Measurements from ENCODE around the gene TMC3. TPM values are rescaled to one million over a fixed set of nuclear protein-coding genes. Genes with fewer than 3 reads are reported as not detected.

TMC3 gene
- total and polyA plus RNA-seq, 9 of the 15 experiments (the other 6 are each of a cell fraction or from before 2014, with no cell fraction given) = 0.01 to 0.14 TPM; not detected in 7

DNA sequence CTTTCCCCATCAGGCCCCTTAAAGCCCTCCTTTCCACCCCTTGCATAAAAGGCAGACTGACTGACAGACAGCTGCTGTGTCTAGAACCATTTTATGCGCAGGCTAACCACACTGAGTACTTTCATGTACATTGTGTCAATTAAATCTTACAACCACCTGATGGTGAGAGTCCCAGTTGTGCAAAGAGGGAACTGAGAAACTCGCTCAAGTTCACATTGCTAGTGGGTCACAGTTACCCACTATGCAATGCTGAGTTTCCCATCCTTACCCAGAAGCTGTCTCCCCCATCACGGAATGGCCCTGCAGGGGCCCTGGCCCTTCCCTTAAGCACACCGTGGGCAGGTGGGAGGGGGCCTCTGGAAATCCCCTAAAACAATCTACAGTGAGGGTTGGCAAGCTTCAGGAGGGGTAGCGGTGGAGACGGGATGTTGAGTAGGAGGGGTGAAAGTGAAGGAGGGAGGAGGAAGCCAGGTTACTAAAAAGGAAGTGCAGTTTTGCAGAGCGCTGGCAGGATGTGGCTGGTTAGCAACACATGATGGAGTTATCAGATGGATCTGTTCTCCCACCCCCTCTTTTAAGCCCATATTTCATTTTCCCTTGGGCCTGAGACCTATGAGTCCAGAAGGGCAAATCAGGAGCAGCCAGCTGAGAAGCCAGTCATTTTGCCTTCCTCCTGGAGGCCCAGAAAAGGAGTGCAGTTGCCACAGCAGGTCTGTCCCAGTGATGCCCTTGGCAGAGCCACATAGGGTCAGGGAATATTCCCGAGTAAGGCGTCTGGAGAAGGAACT lies 80.1 kb downstream of the TMC3 start:
- FAIRE-seq = no peak
- intact Hi-C loops (cut with micrococcal nuclease) = no loop called here
- no peaks in the 10 kb centered on the region for H3K79me2 ChIP-seq (ENCODE audit: control insufficient read depth, insufficient read depth, low read length)
- H2AFZ ChIP-seq (ENCODE audit: low read depth, low read length) = no peak overlapping the region
- H3K27ac ChIP-seq (ENCODE audit: extremely low read depth, low read depth, low read length) = no peak overlapping the region
- no peak for ATAC-seq
- ChIA-PET CTCF (ENCODE audit: low intra/inter-chr PET ratio) (no interaction called here), POLR2A (interaction anchor here (0.6 kb wide), 1 partner anchor 223 kb away, joined by 3 read pairs; no protein-coding TSS in a partner anchor)
- no peak overlapping the region for H3K9ac ChIP-seq (ENCODE audit: insufficient read depth in 1 of 2, low read depth in 2 of 2, low read length in 2 of 2)
- H4K20me1 ChIP-seq (replicated peaks; ENCODE audit: control insufficient read depth, insufficient read depth, low read length) = no peaks in the 10 kb centered on the region
- H3K4me2 ChIP-seq (ENCODE audit: insufficient read depth, low read length) = no peak overlapping the region
- H3K36me3 ChIP-seq (ENCODE audit: control insufficient read depth, insufficient read depth, low read length) = no peaks in the 10 kb centered on the region; the same call in 2 of the 3 replicates
- no peaks in the 10 kb centered on the region for H3K9me1 ChIP-seq (ENCODE audit: control insufficient read depth, insufficient read depth, low read length)
- no peaks in the 10 kb centered on the region for H3K9me3 ChIP-seq (replicated peaks; ENCODE audit: control insufficient read depth, insufficient read depth, low read depth, low read length)
- no peak overlapping the region for H3K4me3 ChIP-seq
- no peaks in the 10 kb centered on the region for H3K4me1 ChIP-seq (replicated peaks in 1 of 2; ENCODE audit: control insufficient read depth in 2 of 2, insufficient read depth in 2 of 2, low read length in 2 of 2)
- no peaks in the 10 kb centered on the region for H3K27me3 ChIP-seq (ENCODE audit: control insufficient read depth in 2 of 2, insufficient read depth in 2 of 2, low read length in 2 of 2)
- DNase-seq (ENCODE audit: extremely low read depth in 1 of 4, low spot score in 3 of 4) = no peak
- no TSS peak for BruUV-seq (replicated peaks)
- WGBS (ENCODE audit: insufficient coverage, low coverage, missing lambda C conversion rate) = 34% methylated on average over 9 of the region's 9 CpGs
- in situ Hi-C loops (cut with MboI) = no loop called here
- TF ChIP-seq RNF219 (CRISPR knock-in tag; IDR thresholded peaks at IDR 0.05) = no peak
- TF ChIP-seq GTF2F1 (IDR thresholded peaks at IDR 0.05; ENCODE audit: low read depth, low read length) = no peak
- TF ChIP-seq CBX8 (IDR thresholded peaks at IDR 0.05; ENCODE audit: borderline replicate concordance, extremely low read depth, low read depth, low read length, poor library complexity, severe bottlenecking) = no peak
- no peak for TF ChIP-seq KLF13 (tag; IDR thresholded peaks at IDR 0.05; ENCODE audit: borderline replicate concordance, low read depth)
- no peak for TF ChIP-seq ZNF586 (CRISPR knock-in tag; conservative IDR thresholded peaks at IDR 0.05)
- no peak for TF ChIP-seq SIN3B (IDR thresholded peaks at IDR 0.05; ENCODE audit: low read depth)
- peak in 1 of 3 experiments; percentile 9 for TF ChIP-seq YY1 (IDR thresholded peaks at IDR 0.05; ENCODE audit: borderline replicate concordance in 1 of 3, control insufficient read depth in 1 of 3, extremely low read depth in 1 of 3, insufficient read depth in 3 of 3, insufficient read length in 1 of 3, insufficient replicate concordance in 2 of 3, low read depth in 1 of 3, low read length in 2 of 3)
- TF ChIP-seq NEUROD1 (IDR thresholded peaks at IDR 0.05; ENCODE audit: borderline replicate concordance, low read depth, low read length, partially characterized antibody) = no peak
- TF ChIP-seq HLTF (IDR thresholded peaks at IDR 0.05) = no peak
- no peak for TF ChIP-seq CEBPG (CRISPR knock-in tag; IDR thresholded peaks at IDR 0.05)
- TF ChIP-seq CEBPG (tag; conservative IDR thresholded peaks at IDR 0.05 in 1 of 2, IDR thresholded peaks at IDR 0.05 in 1 of 2) = no peak
- TF ChIP-seq ZNF140 (CRISPR knock-in tag; IDR thresholded peaks at IDR 0.05) = no peak
- TF ChIP-seq SETDB1 (IDR thresholded peaks at IDR 0.05; ENCODE audit: low read length) = no peak
- TF ChIP-seq SNIP1 (IDR thresholded peaks at IDR 0.05; ENCODE audit: low read depth) = no peak
- no peak for TF ChIP-seq YBX1 (IDR thresholded peaks at IDR 0.05)
- peak; percentile 34; the same call in 1 of the 2 replicates for TF ChIP-seq GABPA (tag; conservative IDR thresholded peaks at IDR 0.05; ENCODE audit: low read depth)
- TF ChIP-seq, protein P1, sequence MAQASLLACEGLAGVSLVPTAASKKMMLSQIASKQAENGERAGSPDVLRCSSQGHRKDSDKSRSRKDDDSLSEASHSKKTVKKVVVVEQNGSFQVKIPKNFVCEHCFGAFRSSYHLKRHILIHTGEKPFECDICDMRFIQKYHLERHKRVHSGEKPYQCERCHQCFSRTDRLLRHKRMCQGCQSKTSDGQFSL (CRISPR knock-in tag; IDR thresholded peaks at IDR 0.05) = no peak
- TF ChIP-seq, protein P1 (tag; IDR thresholded peaks at IDR 0.05) = no peak
- TF ChIP-seq SPI1 (IDR thresholded peaks at IDR 0.05; ENCODE audit: borderline replicate concordance, low read depth, low read length) = 0 out of 2 replicates have a peak, but pooled peaks have one; percentile 47
